Vagina (tissue), 2 donors: ENCODE data around the gene TEKT3. TPM values are rescaled to one million over a fixed set of nuclear protein-coding genes. Genes with fewer than 3 reads are reported as not detected.

Source experiments
- DNase-seq, 2 donors: peaks; one replicate each; pipeline ENCODE4 v3.0.0-alpha.2; 2017; ENCODE audit errors: extremely low spot score in 2 of 2
- H3K27ac ChIP-seq: fragments of 200-600 bp; sonication (generic); one replicate; pipeline ENCODE4 v1.5.1; 2019
- H3K27me3 ChIP-seq: fragments of 200-600 bp; sonication (generic); one replicate; pipeline ENCODE4 v1.5.1; 2019
- H3K36me3 ChIP-seq, 2 donors: fragments of 200-600 bp; sonication (generic); one replicate each; pipeline ENCODE4 v1.5.1; 2017 to 2019
- H3K4me1 ChIP-seq: fragments of 200-600 bp; sonication (generic); one replicate; pipeline ENCODE4 v1.5.1; 2019
- H3K4me3 ChIP-seq, 2 donors: fragments of 200-600 bp; sonication (generic); 1 replicate in 1 of 2; 2 replicates in 1 of 2; pipeline ENCODE4 v1.5.1; 2016 to 2019
- H3K9me3 ChIP-seq: fragments of 200-600 bp; sonication (generic); one replicate; pipeline ENCODE4 v1.5.1; 2019
- POLR2A ChIP-seq, 2 donors: fragments of 450-650 bp; IDR thresholded peaks; one replicate each; pipeline ENCODE4 v1.6.1; 2017; ENCODE audit warnings: antibody characterized with exemption in 2 of 2, mild to moderate bottlenecking in 2 of 2, moderate library complexity in 2 of 2
- POLR2AphosphoS5 ChIP-seq, 2 donors: sonication (generic); formaldehyde crosslinking; IDR thresholded peaks; one replicate each; pipeline ENCODE4 v1.9.0; 2017; ENCODE audit warnings: antibody characterized with exemption in 2 of 2, mild to moderate bottlenecking in 2 of 2, low read depth in 1 of 2; ENCODE audit not compliant: insufficient read depth in 1 of 2
- intact Hi-C: fragments of 100-400 bp; cut with DNase I; formaldehyde crosslinking; loops from one replicate; pipeline ENCODE4 v1.15.1; 2023
- total RNA-seq: library from RNA; depleted of rRNA; stranded (reverse); fragments of >200 nt; gene quantifications from one replicate; pipeline ENCODE4 v1.2.3, GENCODE V29; 2016
- TF ChIP-seq, protein P1 (sequence below), 3 experiments: fragments of 450-650 bp in 2 of 3; fragments of 200-600 bp in 1 of 3; sonication (generic) in 1 of 3; IDR thresholded peaks; one replicate each; pipeline ENCODE4 v1.5.1; 2017 to 2019; ENCODE audit warnings: antibody characterized with exemption in 3 of 3, mild to moderate bottlenecking in 2 of 3, moderate library complexity in 2 of 3

Gene TEKT3
- total RNA-seq, 1 donor from 2014 or later: not detected

DNA sequence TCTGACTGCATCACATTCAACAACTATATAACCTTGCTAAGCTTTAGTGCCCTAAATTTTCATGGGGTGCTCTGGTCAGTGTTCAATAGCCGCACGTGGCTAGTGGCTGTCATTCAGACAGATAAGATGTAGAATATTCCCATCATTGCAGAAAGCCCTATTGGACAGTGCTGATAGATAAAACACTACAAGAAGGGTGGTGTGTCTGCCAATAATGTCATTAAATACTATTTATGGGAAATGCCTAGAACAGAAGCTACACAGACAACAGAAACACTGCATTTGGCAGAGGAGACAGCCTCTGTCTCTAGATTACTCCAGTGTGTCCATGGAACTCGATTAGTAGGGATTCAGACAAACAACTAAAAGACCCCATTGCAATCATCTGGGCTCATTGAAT lies 47.8 kb downstream of the TEKT3 start:
- Histone ChIP-seq H3K27me3 (no peaks in the 10 kb centered on the region), H3K4me3 (no peak overlapping the region), H3K4me1 (peaks cover 13% of the 10 kb centered on the region), H3K36me3 (no peaks in the 10 kb centered on the region), H3K27ac (no peak overlapping the region), H3K9me3 (no peaks in the 10 kb centered on the region)
- no peak for DNase-seq
- intact Hi-C loops: no loop called here
- TF ChIP-seq POLR2A (IDR thresholded peaks at IDR 0.05) (no peak), POLR2AphosphoS5 (IDR thresholded peaks at IDR 0.05; ENCODE audit: insufficient read depth in 1 of 2, low read depth in 1 of 2) (no peak)
- TF ChIP-seq, protein P1, sequence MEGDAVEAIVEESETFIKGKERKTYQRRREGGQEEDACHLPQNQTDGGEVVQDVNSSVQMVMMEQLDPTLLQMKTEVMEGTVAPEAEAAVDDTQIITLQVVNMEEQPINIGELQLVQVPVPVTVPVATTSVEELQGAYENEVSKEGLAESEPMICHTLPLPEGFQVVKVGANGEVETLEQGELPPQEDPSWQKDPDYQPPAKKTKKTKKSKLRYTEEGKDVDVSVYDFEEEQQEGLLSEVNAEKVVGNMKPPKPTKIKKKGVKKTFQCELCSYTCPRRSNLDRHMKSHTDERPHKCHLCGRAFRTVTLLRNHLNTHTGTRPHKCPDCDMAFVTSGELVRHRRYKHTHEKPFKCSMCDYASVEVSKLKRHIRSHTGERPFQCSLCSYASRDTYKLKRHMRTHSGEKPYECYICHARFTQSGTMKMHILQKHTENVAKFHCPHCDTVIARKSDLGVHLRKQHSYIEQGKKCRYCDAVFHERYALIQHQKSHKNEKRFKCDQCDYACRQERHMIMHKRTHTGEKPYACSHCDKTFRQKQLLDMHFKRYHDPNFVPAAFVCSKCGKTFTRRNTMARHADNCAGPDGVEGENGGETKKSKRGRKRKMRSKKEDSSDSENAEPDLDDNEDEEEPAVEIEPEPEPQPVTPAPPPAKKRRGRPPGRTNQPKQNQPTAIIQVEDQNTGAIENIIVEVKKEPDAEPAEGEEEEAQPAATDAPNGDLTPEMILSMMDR (IDR thresholded peaks at IDR 0.05): no peak

DNA sequence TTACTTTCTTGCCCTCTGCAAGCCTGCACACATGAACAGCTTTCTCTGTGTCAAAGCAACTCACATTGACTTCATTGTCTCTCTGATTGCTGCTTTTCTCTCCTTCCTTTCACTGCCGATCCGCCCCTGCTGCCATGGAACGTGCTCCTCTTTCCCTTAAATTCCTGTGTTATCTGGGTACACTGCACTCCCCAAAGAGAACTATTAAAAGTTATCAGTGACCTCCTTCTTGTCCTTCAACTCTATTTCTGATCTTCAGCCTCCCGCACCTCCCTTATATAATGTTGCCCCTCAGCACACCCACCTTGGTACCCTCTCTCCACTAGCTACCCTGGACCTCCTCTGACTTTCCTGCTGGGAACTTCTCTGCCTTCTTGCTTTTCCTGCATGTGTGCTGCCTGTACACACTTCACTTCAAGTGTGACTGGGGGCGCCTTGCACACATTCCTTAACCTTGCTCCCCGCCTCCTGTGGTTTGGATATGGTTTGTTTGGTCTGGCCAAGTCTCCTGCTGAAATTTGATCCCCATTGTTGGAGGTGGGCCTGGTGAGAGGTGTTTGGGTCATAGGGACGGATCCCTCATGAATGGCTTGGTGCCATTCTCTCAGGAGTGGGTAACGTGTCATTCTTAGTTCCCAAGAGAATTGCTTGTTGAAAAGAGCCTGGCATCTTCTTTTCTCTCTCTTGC lies 49.6 kb downstream of the TEKT3 start:
- no peaks in the 10 kb centered on the region for H3K27me3 ChIP-seq
- intact Hi-C loops: no loop called here
- H3K4me1 ChIP-seq: peaks cover 17% of the 10 kb centered on the region
- no peak overlapping the region for H3K27ac ChIP-seq
- no peaks in the 10 kb centered on the region for H3K36me3 ChIP-seq
- TF ChIP-seq POLR2A (IDR thresholded peaks at IDR 0.05) (no peak), POLR2AphosphoS5 (IDR thresholded peaks at IDR 0.05; ENCODE audit: insufficient read depth in 1 of 2, low read depth in 1 of 2) (no peak)
- TF ChIP-seq, protein P1 (IDR thresholded peaks at IDR 0.05): no peak
- no peaks in the 10 kb centered on the region for H3K9me3 ChIP-seq
- no peak overlapping the region for H3K4me3 ChIP-seq
- no peak for DNase-seq

DNA sequence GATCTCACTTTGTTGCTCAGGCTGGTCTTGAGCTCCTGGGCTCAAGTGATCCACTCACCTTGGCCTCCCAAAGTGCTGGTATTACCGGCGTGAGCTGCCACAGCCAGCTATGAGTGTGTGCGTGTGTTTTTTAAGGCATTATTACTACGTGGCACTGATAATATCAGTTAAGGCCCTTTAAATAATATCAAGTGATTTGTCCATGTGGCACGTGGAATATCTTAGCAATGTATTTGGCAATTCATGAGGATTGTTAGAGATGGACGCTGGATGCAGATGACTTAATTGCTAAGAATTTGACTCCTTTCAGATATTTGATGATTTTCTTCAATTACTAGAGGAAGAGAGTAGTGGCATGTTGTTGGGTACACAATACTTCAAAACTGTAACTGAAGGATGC lies 50.8 kb downstream of the TEKT3 start:
- intact Hi-C loops: no loop called here
- H3K36me3 ChIP-seq: no peaks in the 10 kb centered on the region
- DNase-seq: no peak
- no peak overlapping the region for H3K27ac ChIP-seq
- H3K9me3 ChIP-seq: no peaks in the 10 kb centered on the region
- TF ChIP-seq, protein P1 (IDR thresholded peaks at IDR 0.05): no peak
- TF ChIP-seq POLR2A (IDR thresholded peaks at IDR 0.05) (no peak), POLR2AphosphoS5 (IDR thresholded peaks at IDR 0.05; ENCODE audit: insufficient read depth in 1 of 2, low read depth in 1 of 2) (no peak)
- H3K4me1 ChIP-seq: peaks cover 17% of the 10 kb centered on the region
- no peaks in the 10 kb centered on the region for H3K27me3 ChIP-seq
- H3K4me3 ChIP-seq: no peak overlapping the region

DNA sequence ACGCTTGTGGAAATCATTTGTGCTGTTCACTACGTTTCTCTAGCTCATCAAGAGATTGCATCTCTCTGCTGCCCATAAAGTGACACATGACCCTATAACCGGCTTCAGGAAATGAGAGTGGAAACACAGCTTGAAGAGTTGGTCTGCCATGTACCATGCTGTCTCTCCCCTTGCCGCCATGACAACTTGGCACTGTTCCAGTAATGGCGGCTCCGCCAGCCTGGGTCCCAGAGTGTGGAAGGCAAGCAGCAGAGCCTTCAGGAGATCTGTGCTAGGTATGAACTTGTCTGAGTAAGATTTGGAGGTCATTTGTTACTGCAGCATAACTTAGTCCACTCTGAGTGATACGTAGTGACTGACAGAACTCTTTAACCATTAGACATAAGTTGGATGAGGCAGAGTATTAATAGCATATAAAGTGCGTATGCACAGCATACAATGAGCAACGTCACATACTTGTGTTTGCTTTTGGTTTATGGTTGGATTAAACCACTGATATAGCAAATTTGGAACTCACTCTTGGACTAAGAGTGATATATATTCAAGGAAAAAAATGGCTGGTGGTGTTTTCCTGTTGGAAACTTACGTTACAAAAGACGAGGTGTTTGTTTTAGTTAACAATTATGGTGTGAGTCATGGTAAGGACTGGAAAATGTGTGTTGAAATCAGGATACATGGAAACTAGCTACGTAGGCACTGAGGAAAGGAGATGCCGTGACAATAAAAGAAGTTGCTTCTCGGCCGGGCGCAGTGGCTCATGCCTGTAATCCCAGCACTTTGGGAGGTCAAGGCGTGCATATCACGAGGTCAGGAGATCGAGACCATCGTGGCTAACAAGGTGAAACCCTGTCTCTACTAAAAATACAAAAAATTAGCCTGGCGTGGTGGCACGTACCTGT lies 51.9 kb downstream of the TEKT3 start:
- Histone ChIP-seq H3K27me3 (no peaks in the 10 kb centered on the region), H3K36me3 (no peaks in the 10 kb centered on the region), H3K9me3 (no peaks in the 10 kb centered on the region), H3K4me3 (no peak overlapping the region), H3K4me1 (peaks cover 17% of the 10 kb centered on the region), H3K27ac (no peak overlapping the region)
- intact Hi-C loops: no loop called here
- no peak for DNase-seq
- TF ChIP-seq POLR2A (IDR thresholded peaks at IDR 0.05): no peak
- no peak for TF ChIP-seq POLR2AphosphoS5 (IDR thresholded peaks at IDR 0.05; ENCODE audit: insufficient read depth in 1 of 2, low read depth in 1 of 2)
- TF ChIP-seq, protein P1 (IDR thresholded peaks at IDR 0.05): no peak
